Calu3 (cell line): Measurements from ENCODE around the gene TRABD2B. TPM values are rescaled to one million over a fixed set of nuclear protein-coding genes. Genes with fewer than 3 reads are reported as not detected.

Source experiments
- BruUV-seq: library from RNA; stranded (reverse); fragments of 400-500 nt; replicated peaks from 2 replicates; lab custom pipeline; 2021; lab: Mats Ljungman, UMichigan
- CTCF ChIA-PET: fragments of 300-600 bp; sonication (Branson Sonifier 250); formaldehyde crosslinking; loops from one replicate; lab custom pipeline; 2022; ENCODE audit warnings: antibody characterized with exemption; lab: Charles Lee
- DNase-seq: peaks from one replicate; pipeline ENCODE4 v3.0.0; 2022
- H3K27ac Mint-ChIP-seq: one replicate; pipeline ENCODE4 v1.8.0; 2022; ENCODE audit warnings: mixed read lengths; ENCODE audit not compliant: unreplicated experiment
- H3K27me3 Mint-ChIP-seq: one replicate; pipeline ENCODE4 v1.8.0; 2022; ENCODE audit warnings: mixed read lengths; ENCODE audit not compliant: unreplicated experiment
- H3K36me3 Mint-ChIP-seq: one replicate; pipeline ENCODE4 v1.8.0; 2022; ENCODE audit warnings: mild to moderate bottlenecking, moderate library complexity, mixed read lengths; ENCODE audit not compliant: insufficient read depth, unreplicated experiment
- H3K4me1 Mint-ChIP-seq: one replicate; pipeline ENCODE4 v1.8.0; 2022; ENCODE audit warnings: mild to moderate bottlenecking, low read depth, mixed read lengths; ENCODE audit not compliant: unreplicated experiment
- H3K4me3 Mint-ChIP-seq: one replicate; pipeline ENCODE4 v1.8.0; 2022; ENCODE audit warnings: mild to moderate bottlenecking, low read depth, moderate library complexity, mixed read lengths; ENCODE audit not compliant: unreplicated experiment
- H3K9me3 Mint-ChIP-seq: one replicate; pipeline ENCODE4 v1.8.0; 2022; ENCODE audit warnings: low read depth, mixed read lengths; ENCODE audit not compliant: unreplicated experiment
- CTCF ChIP-seq: fragments of 200-600 bp; IDR thresholded peaks from one replicate; pipeline ENCODE4 v1.8.0; 2022; ENCODE audit warnings: antibody characterized with exemption; ENCODE audit not compliant: unreplicated experiment
- intact Hi-C: fragments of 100-400 bp; cut with micrococcal nuclease; formaldehyde crosslinking; loops from one replicate; pipeline ENCODE4 v1.10.0; 2022; ENCODE audit not compliant: unreplicated experiment
- total RNA-seq: library from RNA; stranded (reverse); gene quantifications from 2 replicates; pipeline ENCODE4 v1.2.3, GENCODE V29; 2022

TRABD2B gene
- total RNA-seq, 1 experiment from 2014 or later, result 0.42 TPM

DNA sequence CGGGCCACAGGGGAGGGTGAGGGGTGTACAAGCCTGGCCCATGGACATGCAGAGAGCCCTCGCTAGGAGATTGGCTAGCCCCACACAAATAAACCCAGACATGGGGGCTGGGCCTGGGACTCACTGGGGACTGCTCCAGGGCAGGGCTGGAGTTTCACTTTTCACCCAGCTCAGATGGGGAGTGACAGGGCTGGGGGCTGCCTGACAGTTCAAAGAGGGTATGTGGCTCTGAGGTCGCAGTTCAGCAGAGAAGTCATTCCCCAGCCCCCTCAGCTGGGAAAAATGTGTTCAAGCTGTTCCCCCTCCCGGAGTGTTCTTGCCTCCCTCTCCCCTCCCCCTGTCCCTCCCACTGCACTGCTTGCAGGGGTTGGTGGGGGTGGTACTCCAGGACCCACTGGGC, 277.1 kb downstream of the TRABD2B start:
- CTCF ChIA-PET, result no interaction called here
- peaks cover 76% of the 10 kb centered on the region for H3K27me3 Mint-ChIP-seq
- H3K4me1 Mint-ChIP-seq, result no peaks in the 10 kb centered on the region
- DNase-seq, result no peak
- no peaks in the 10 kb centered on the region for H3K36me3 Mint-ChIP-seq
- no peak for TF ChIP-seq CTCF
- H3K9me3 Mint-ChIP-seq, result no peaks in the 10 kb centered on the region
- intact Hi-C loops, result no loop called here
- H3K27ac Mint-ChIP-seq, result no peak overlapping the region
- H3K4me3 Mint-ChIP-seq, result no peak overlapping the region
- no TSS peak for BruUV-seq

GRCh38 chr1:47717341-47717740, 279.8 kb downstream of the TRABD2B start:
- peaks cover 91% of the 10 kb centered on the region for H3K27me3 Mint-ChIP-seq
- no peaks in the 10 kb centered on the region for H3K4me1 Mint-ChIP-seq
- intact Hi-C loops, result no loop called here
- DNase-seq, result no peak
- H3K4me3 Mint-ChIP-seq, result no peak overlapping the region
- H3K9me3 Mint-ChIP-seq, result no peaks in the 10 kb centered on the region
- H3K36me3 Mint-ChIP-seq, result no peaks in the 10 kb centered on the region
- no peak for TF ChIP-seq CTCF
- CTCF ChIA-PET, result interaction anchor here (1.1 kb wide), 1 partner anchor 9 kb away, joined by 6 read pairs; no protein-coding TSS in a partner anchor
- H3K27ac Mint-ChIP-seq, result no peak overlapping the region
- no TSS peak for BruUV-seq

DNA sequence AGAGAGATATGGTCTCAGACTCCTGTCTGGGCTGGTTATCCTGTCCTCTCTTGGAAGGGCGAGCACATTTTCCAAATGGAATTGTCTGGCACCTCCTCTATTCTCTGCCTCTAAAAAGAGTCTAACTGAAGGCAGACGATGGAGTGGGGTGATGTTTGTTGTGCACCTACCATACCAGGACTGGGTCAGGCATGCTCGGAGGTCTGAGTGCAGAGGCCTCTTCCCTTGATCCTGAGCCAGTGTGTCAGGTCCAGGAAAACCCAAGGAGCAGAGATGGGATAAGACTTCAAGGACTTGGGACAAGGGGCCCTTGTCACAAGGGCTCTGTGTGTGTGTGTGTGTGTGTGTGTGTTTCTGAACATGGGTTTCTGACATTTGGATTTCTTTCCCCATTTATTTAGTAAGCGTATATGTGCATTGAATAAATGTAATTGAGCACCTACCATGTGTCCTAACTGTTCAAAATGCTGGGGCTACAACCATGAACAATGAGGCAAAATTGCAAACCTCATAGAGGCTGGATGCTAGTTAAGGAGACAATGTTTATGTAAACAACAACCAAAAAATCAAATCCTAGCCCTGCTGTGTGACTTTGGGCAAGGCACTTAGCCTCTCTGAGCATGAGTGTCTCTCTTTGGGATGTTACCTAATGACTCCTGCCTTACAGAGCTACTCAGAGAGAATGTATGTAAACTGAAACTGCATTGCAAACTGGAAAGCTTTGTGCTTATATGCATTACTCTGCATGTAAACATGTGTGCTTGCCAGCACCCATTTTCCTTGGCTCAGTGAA, 283.0 kb downstream of the TRABD2B start:
- no peaks in the 10 kb centered on the region for H3K9me3 Mint-ChIP-seq

DNA sequence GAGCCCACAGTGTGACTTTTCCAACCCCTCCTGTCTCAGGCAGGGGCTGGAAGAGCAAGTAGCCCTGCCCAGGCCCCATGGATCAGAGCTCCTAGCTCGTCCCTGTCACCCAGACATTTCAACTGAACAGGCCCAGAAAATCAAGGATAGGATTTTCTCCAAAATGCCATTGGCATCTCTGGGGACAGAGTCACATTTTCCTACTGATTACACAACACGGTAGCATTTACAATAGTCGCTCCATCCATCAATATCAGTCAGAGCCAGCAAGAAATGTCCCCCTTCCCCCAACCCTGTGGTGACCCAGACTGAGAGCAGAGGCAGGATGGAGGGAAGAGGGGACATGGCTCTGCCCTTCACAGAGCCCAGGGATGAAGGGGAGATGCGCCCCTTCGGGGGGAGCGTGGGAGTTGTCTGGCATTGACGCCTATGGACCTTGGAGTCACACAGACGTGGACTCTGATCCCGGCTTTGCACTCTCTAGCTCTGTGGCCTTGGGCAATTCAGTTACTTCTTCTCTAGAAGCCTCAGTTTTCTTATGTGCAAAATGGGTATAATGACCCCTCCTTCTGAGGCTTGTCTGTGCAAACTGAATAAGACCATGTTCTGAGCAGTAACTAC, 283.7 kb downstream of the TRABD2B start:
- H3K9me3 Mint-ChIP-seq, result no peaks in the 10 kb centered on the region
- peaks cover 79% of the 10 kb centered on the region for H3K27me3 Mint-ChIP-seq
- DNase-seq, result no peak
- BruUV-seq, result no TSS peak
- intact Hi-C loops, result loop anchor here (5.0 kb wide), 2 partner anchors 61 to 326 kb away; no protein-coding TSS in a partner anchor
- no peaks in the 10 kb centered on the region for H3K4me1 Mint-ChIP-seq
- TF ChIP-seq CTCF, result no peak
- CTCF ChIA-PET, result no interaction called here
- peaks cover 16% of the 10 kb centered on the region for H3K36me3 Mint-ChIP-seq
- no peak overlapping the region for H3K27ac Mint-ChIP-seq
- H3K4me3 Mint-ChIP-seq, result no peak overlapping the region

More for the DNA sequence above, 283.0 kb downstream of the TRABD2B start:
- peaks cover 11% of the 10 kb centered on the region for H3K36me3 Mint-ChIP-seq
- intact Hi-C loops, result loop anchor here (5.0 kb wide), 2 partner anchors 62 to 327 kb away; no protein-coding TSS in a partner anchor
- no peak for TF ChIP-seq CTCF
- no peaks in the 10 kb centered on the region for H3K4me1 Mint-ChIP-seq
- peaks cover 72% of the 10 kb centered on the region for H3K27me3 Mint-ChIP-seq
- no TSS peak for BruUV-seq
- no peak for DNase-seq
- no peak overlapping the region for H3K27ac Mint-ChIP-seq
- H3K4me3 Mint-ChIP-seq, result no peak overlapping the region
- CTCF ChIA-PET, result no interaction called here
